H1 (cell line): ENCODE results near the gene LYSMD3. TPM values are rescaled to one million over a fixed set of nuclear protein-coding genes. Genes with fewer than 3 reads are reported as not detected.
A peak's percentile ranks its signal among the peaks of the same experiment; 100 is the strongest.

Source experiments
- CHD7 ChIP-seq: fragments of 300-600 bp; sonication (generic); IDR thresholded peaks from 2 replicates; pipeline ENCODE4 v1.7.1; 2012; ENCODE audit warnings: low read length, moderate library complexity, mild to moderate bottlenecking, inconsistent platforms; ENCODE audit not compliant: insufficient replicate concordance
- POU5F1 ChIP-seq: IDR thresholded peaks from 2 replicates; pipeline ENCODE4 v1.6.1; 2011; ENCODE audit warnings: low read depth, mild to moderate bottlenecking, low read length, moderate library complexity
- TEAD4 ChIP-seq: IDR thresholded peaks from 2 replicates; pipeline ENCODE4 v1.6.1; 2012; ENCODE audit warnings: low read depth, low read length, inconsistent platforms, mixed read lengths
- polyA plus RNA-seq, 7 experiments: library from polyadenylated mRNA; depleted of rRNA in 3 of 7; stranded (reverse) in 5 of 7; unstranded in 2 of 7; fragments of >200 nt in 5 of 7; fragments of 200-250 nt in 2 of 7; gene quantifications; 1 replicate in 5 of 7; 2 replicates in 1 of 7; 4 replicates in 1 of 7; pipeline versions ENCODE4 v1.2.1 to v1.2.3, GENCODE V29; 2011 to 2013; ENCODE audit warnings: missing spikeins in 2 of 7, mixed read lengths in 2 of 7
- total RNA-seq: library from RNA; stranded (reverse); fragmentation: NEBNext Ultra II Directional; extraction: Animal tissue kit (Norgen Biotek cat#: 25700); gene quantifications from 2 replicates; pipeline ENCODE4 v1.2.1, GENCODE V29; 2021

The LYSMD3 gene
- total and polyA plus RNA-seq, 2 of the 8 experiments (the other 6 are each of a cell fraction or from before 2014, with no cell fraction given), result 3.7 to 14.9 TPM

DNA sequence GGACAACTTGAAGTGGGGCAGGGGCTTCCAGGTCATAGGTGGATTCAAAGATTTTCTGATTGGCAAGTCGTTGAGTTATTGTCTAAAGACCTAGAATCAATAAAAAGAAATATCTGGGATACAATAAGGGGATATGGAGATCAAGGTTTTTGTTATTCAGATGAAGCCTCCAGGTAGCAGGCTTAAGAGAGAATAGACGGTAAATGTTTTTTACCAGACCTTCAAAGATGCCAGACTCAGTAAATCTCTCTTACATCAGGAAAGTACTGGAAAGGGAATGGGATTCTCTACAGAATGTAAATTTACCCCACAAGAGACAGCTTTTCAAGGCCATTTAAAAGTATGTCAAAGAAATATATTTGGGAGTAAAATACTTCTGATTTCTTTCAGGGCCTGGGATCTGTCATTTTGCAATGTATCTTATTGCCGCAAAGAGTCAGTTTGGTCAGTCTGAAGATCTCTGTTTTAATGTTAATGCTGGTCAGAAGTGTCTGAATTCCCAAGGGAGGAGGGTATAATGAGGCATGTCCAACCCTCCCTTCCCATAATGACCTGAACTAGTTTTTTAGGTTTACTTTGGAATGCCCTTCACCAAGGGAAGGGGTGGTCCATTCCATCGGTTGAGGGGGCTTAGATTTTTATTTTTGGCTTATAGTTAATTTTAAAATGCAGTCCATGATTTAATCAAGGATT, 13.6 kb upstream of the LYSMD3 start (continued):
- peak; percentile 76 for TF ChIP-seq CHD7
- TF ChIP-seq TEAD4, result 0 out of 2 replicates have a peak, but pooled peaks have one; percentile 23
- TF ChIP-seq POU5F1, result 0 out of 2 replicates have a peak, but pooled peaks have one; percentile 15
- TF ChIP-seq, all 59 proteins: peak for 3
